WTC11 (cell line): ENCODE measurements around the gene FKBP1A. TPM values are rescaled to one million over a fixed set of nuclear protein-coding genes. Genes with fewer than 3 reads are reported as not detected.

Experiments
- ATAC-seq: fragments of 200-7000 bp; cut with Tn5 transposase; 2 replicates; pipeline ENCODE4 v1.10.0; 2021; ENCODE audit warnings: mild to moderate bottlenecking, moderate library complexity
- CTCF ChIA-PET: fragments of 300-600 bp; sonication (Branson Sonifier 250); formaldehyde crosslinking; loops from one replicate; lab custom pipeline; 2021; ENCODE audit warnings: antibody characterized with exemption; lab: Charles Lee
- POLR2A ChIA-PET: fragments of 350-600 bp; sonication (Branson Sonifier 250); formaldehyde crosslinking; loops from one replicate; lab custom pipeline; 2021; ENCODE audit warnings: antibody characterized with exemption; lab: Charles Lee
- DNase-seq: peaks from one replicate; pipeline ENCODE4 v3.0.0; 2021; ENCODE audit warnings: low spot score
- H3K27ac Mint-ChIP-seq: 2 replicates; pipeline ENCODE4 v1.8.0; 2021; ENCODE audit warnings: mixed read lengths
- H3K27me3 Mint-ChIP-seq: 2 replicates; pipeline ENCODE4 v1.8.0; 2021; ENCODE audit warnings: low read depth, mild to moderate bottlenecking, moderate library complexity, mixed read lengths
- H3K36me3 Mint-ChIP-seq: 2 replicates; pipeline ENCODE4 v1.8.0; 2021; ENCODE audit warnings: mixed read lengths
- H3K4me1 Mint-ChIP-seq: 2 replicates; pipeline ENCODE4 v1.8.0; 2022; ENCODE audit warnings: mixed read lengths
- H3K4me3 Mint-ChIP-seq: 2 replicates; pipeline ENCODE4 v1.8.0; 2021; ENCODE audit warnings: mild to moderate bottlenecking, moderate library complexity, mixed read lengths
- H3K9me3 Mint-ChIP-seq: 2 replicates; pipeline ENCODE4 v1.8.0; 2021; ENCODE audit warnings: mixed read lengths
- ATF2 ChIP-seq: sonication (generic); formaldehyde crosslinking; IDR thresholded peaks from 2 replicates; pipeline ENCODE4 v1.8.1; 2022; ENCODE audit warnings: low read depth, missing genetic modification reagents, borderline replicate concordance
- ELF4 ChIP-seq: sonication (generic); formaldehyde crosslinking; IDR thresholded peaks from 2 replicates; pipeline ENCODE4 v1.8.1; 2022; ENCODE audit warnings: low read depth, mild to moderate bottlenecking, moderate library complexity, missing genetic modification reagents
- EMX1 ChIP-seq: fragments of 250-450 bp; sonication (Bioruptor Pico); IDR thresholded peaks from 2 replicates; pipeline ENCODE4 v1.8.0; 2021; ENCODE audit warnings: mild to moderate bottlenecking
- ERG ChIP-seq: fragments of 250-450 bp; sonication (Bioruptor Pico); IDR thresholded peaks from 2 replicates; pipeline ENCODE4 v1.8.0; 2021; ENCODE audit warnings: mild to moderate bottlenecking
- FOXK1 ChIP-seq: sonication (generic); formaldehyde crosslinking; IDR thresholded peaks from 2 replicates; pipeline ENCODE4 v1.8.0; 2022; ENCODE audit warnings: mild to moderate bottlenecking, moderate library complexity, missing genetic modification reagents
- FOXP4 ChIP-seq: sonication (generic); formaldehyde crosslinking; IDR thresholded peaks from 2 replicates; pipeline ENCODE4 v1.8.0; 2022; ENCODE audit warnings: mild to moderate bottlenecking, missing genetic modification reagents
- HMGA2 ChIP-seq: fragments of 250-450 bp; sonication (Bioruptor Pico); IDR thresholded peaks from 2 replicates; pipeline ENCODE4 v1.4.0; 2021; ENCODE audit warnings: mild to moderate bottlenecking, moderate library complexity
- IRF1 ChIP-seq: sonication (generic); formaldehyde crosslinking; IDR thresholded peaks from 2 replicates; pipeline ENCODE4 v1.8.0; 2023; ENCODE audit warnings: missing genetic modification reagents
- IRF2 ChIP-seq: sonication (generic); formaldehyde crosslinking; IDR thresholded peaks from 2 replicates; pipeline ENCODE4 v1.8.0; 2022; ENCODE audit warnings: low read depth, missing genetic modification reagents, borderline replicate concordance
- MAX ChIP-seq: sonication (generic); formaldehyde crosslinking; IDR thresholded peaks from 2 replicates; pipeline ENCODE4 v1.8.0; 2022; ENCODE audit warnings: mild to moderate bottlenecking, missing genetic modification reagents
- MXD4 ChIP-seq: fragments of 250-450 bp; sonication (Bioruptor Pico); IDR thresholded peaks from 2 replicates; pipeline ENCODE4 v1.8.0; 2021; ENCODE audit warnings: mild to moderate bottlenecking, moderate library complexity, borderline replicate concordance
- NR1H2 ChIP-seq: sonication (generic); formaldehyde crosslinking; IDR thresholded peaks from 2 replicates; pipeline ENCODE4 v1.9.0; 2021; ENCODE audit warnings: mild to moderate bottlenecking, moderate library complexity, missing genetic modification reagents
- PRDM15 ChIP-seq: sonication (generic); formaldehyde crosslinking; IDR thresholded peaks from 2 replicates; pipeline ENCODE4 v1.8.0; 2022; ENCODE audit warnings: missing genetic modification reagents
- SMAD3 ChIP-seq: sonication (generic); formaldehyde crosslinking; IDR thresholded peaks from 2 replicates; pipeline ENCODE4 v1.8.0; 2022; ENCODE audit warnings: missing genetic modification reagents, mild to moderate bottlenecking, borderline replicate concordance
- STAT6 ChIP-seq: sonication (generic); formaldehyde crosslinking; conservative IDR thresholded peaks from 2 replicates; pipeline ENCODE4 v1.8.1; 2023; ENCODE audit warnings: mild to moderate bottlenecking, low read depth, missing genetic modification reagents, moderate library complexity
- TCF7 ChIP-seq: sonication (generic); formaldehyde crosslinking; IDR thresholded peaks from 2 replicates; pipeline ENCODE4 v1.8.0; 2022; ENCODE audit warnings: mild to moderate bottlenecking, low read depth, missing genetic modification reagents, moderate library complexity
- ZNF121 ChIP-seq: sonication (generic); formaldehyde crosslinking; IDR thresholded peaks from 2 replicates; pipeline ENCODE4 v1.8.0; 2023; ENCODE audit warnings: missing genetic modification reagents
- ZNF263 ChIP-seq: sonication (generic); formaldehyde crosslinking; IDR thresholded peaks from 2 replicates; pipeline ENCODE4 v1.8.1; 2022; ENCODE audit warnings: low read depth, mild to moderate bottlenecking, moderate library complexity, missing genetic modification reagents
- ZNF281 ChIP-seq: sonication (generic); formaldehyde crosslinking; IDR thresholded peaks from 2 replicates; pipeline ENCODE4 v1.8.0; 2023; ENCODE audit warnings: mild to moderate bottlenecking, missing genetic modification reagents
- ZSCAN18 ChIP-seq: fragments of 250-450 bp; sonication (Bioruptor Pico); IDR thresholded peaks from 2 replicates; pipeline ENCODE4 v2.1.2; 2022; ENCODE audit warnings: mild to moderate bottlenecking, moderate library complexity
- total RNA-seq: library from RNA; stranded (reverse); gene quantifications from 3 replicates; pipeline ENCODE4 v1.2.3, GENCODE V29; 2021

The FKBP1A gene
- total RNA-seq, 1 experiment from 2014 or later: 218 TPM

GRCh38 chr20:1345030-1345755 lies 47.7 kb downstream of the FKBP1A start:
- TF ChIP-seq ELF4 (no peak), ZNF121 (CRISPR knock-in tag) (no peak), MXD4 (CRISPR knock-in tag) (no peak), EMX1 (CRISPR knock-in tag) (no peak), IRF1 (CRISPR knock-in tag) (no peak), ERG (no peak), PRDM15 (CRISPR knock-in tag) (no peak), SMAD3 (no peak), FOXK1 (CRISPR knock-in tag) (no peak), MAX (no peak), ATF2 (CRISPR knock-in tag) (no peak), IRF2 (CRISPR knock-in tag) (no peak), ZNF263 (no peak), ZSCAN18 (CRISPR knock-in tag) (no peak), FOXP4 (CRISPR knock-in tag) (no peak), HMGA2 (CRISPR knock-in tag) (no peak), NR1H2 (CRISPR knock-in tag) (no peak), STAT6 (CRISPR knock-in tag) (no peak), TCF7 (CRISPR knock-in tag) (no peak), ZNF281 (no peak)
- Mint-ChIP-seq H3K27ac (no peak overlapping the region), H3K4me1 (no peaks in the 10 kb centered on the region), H3K4me3 (no peak overlapping the region), H3K9me3 (peaks cover 27% of the 10 kb centered on the region), H3K36me3 (peaks cover 12% of the 10 kb centered on the region), H3K27me3 (peaks cover 15% of the 10 kb centered on the region)
- ChIA-PET POLR2A (interaction anchor here (1.3 kb wide), 1 partner anchor 18 kb away, joined by 3 read pairs; no protein-coding TSS in a partner anchor), CTCF (interaction anchor here (0.6 to 1.4 kb wide), 3 partner anchors 32 to 159 kb away, joined by 3 to 5 read pairs (median 4); no protein-coding TSS in a partner anchor)
- ATAC-seq (no peak), DNase-seq (no peak)
